GM23338 (cell line): ENCODE measurements around the gene ATP6V0A4.

ENCODE experiments used
- CREB1 ChIP-seq: fragments of 250-450 bp; sonication (Bioruptor Pico); IDR thresholded peaks from 2 replicates; pipeline ENCODE4 v1.5.0; 2020; ENCODE audit warnings: low read depth, mild to moderate bottlenecking, moderate library complexity
- CTCF ChIP-seq, 2 experiments: fragments of 200-600 bp in 1 of 2; sonication (generic) in 1 of 2; conservative IDR thresholded peaks; 2 replicates each; pipeline versions ENCODE4 v1.5.1 to v1.6.1; 2016 to 2017; ENCODE audit warnings: antibody characterized with exemption in 2 of 2, low read depth in 2 of 2, mild to moderate bottlenecking in 2 of 2, moderate library complexity in 1 of 2
- EZH2 ChIP-seq: fragments of 200-600 bp; sonication (generic); IDR thresholded peaks from one replicate; pipeline ENCODE4 v1.8.0; 2017; ENCODE audit warnings: antibody characterized with exemption, mild to moderate bottlenecking, low read depth; ENCODE audit not compliant: unreplicated experiment
- POLR2AphosphoS5 ChIP-seq: IDR thresholded peaks from 2 replicates; pipeline ENCODE4 v1.6.1; 2016; ENCODE audit warnings: antibody characterized with exemption, low read depth
- REST ChIP-seq: IDR thresholded peaks from one replicate; pipeline ENCODE4 v1.6.1; 2018; ENCODE audit warnings: antibody characterized with exemption; ENCODE audit not compliant: unreplicated experiment

GRCh38 chr7:138796038-138796615 is 1.9 kb downstream of the ATP6V0A4 start:
- no peak for TF ChIP-seq CREB1
- TF ChIP-seq CTCF (conservative IDR thresholded peaks at IDR 0.05; ENCODE audit: low read depth in 2 of 2): no peak
- no peak for TF ChIP-seq POLR2AphosphoS5
- no peak for TF ChIP-seq REST
- TF ChIP-seq EZH2: no peak
